ENCODE measurements around the gene BBLN.
"Not testable (repeated sequence)": the region's sequence is repeated elsewhere in the genome, so short reads cannot be mapped to it uniquely, and the experiment has no call there.

The BBLN gene

GRCh38 chr9:128174062-128174461 lies 14.0 kb downstream of the BBLN start:
- no peak for TF ChIP-seq CTCF (IDR thresholded peaks at IDR 0.05; ENCODE audit: extremely low read depth, insufficient read depth, missing control alignments)
- in situ Hi-C loops (cut with MboI; ENCODE audit: low pct_unique_long_range_greater_than_20kb, low sequenced_read_pairs, unreplicated experiment): no loop called here
- no peak for DNase-seq (ENCODE audit: low spot score)

GRCh38 chr9:128175102-128175563 lies 15.1 kb downstream of the BBLN start:
- in situ Hi-C loops (cut with MboI; ENCODE audit: low pct_unique_long_range_greater_than_20kb, low sequenced_read_pairs, unreplicated experiment): no loop called here
- no peak for DNase-seq (ENCODE audit: low spot score)
- no peak for TF ChIP-seq CTCF (IDR thresholded peaks at IDR 0.05; ENCODE audit: extremely low read depth, insufficient read depth, missing control alignments)

- in situ Hi-C loops (cut with MboI; ENCODE audit: low pct_unique_long_range_greater_than_20kb, low sequenced_read_pairs, unreplicated experiment): no loop called here
- TF ChIP-seq CTCF (IDR thresholded peaks at IDR 0.05; ENCODE audit: extremely low read depth, insufficient read depth, missing control alignments): no peak
- no peak for DNase-seq (ENCODE audit: low spot score)
Measured at GRCh38 chr9:128175726-128176125, 15.7 kb downstream of the BBLN start.

GRCh38 chr9:128178806-128179431 lies 18.9 kb downstream of the BBLN start:
- no peak for DNase-seq (ENCODE audit: low spot score)
- TF ChIP-seq CTCF (IDR thresholded peaks at IDR 0.05; ENCODE audit: extremely low read depth, insufficient read depth, missing control alignments): no peak
- in situ Hi-C loops (cut with MboI; ENCODE audit: low pct_unique_long_range_greater_than_20kb, low sequenced_read_pairs, unreplicated experiment): no loop called here

GRCh38 chr9:128180001-128180400 lies 19.9 kb downstream of the BBLN start:
- no peak for TF ChIP-seq CTCF (IDR thresholded peaks at IDR 0.05; ENCODE audit: extremely low read depth, insufficient read depth, missing control alignments)
- DNase-seq (ENCODE audit: low spot score): no peak
- in situ Hi-C loops (cut with MboI; ENCODE audit: low pct_unique_long_range_greater_than_20kb, low sequenced_read_pairs, unreplicated experiment): no loop called here

GRCh38 chr9:128180447-128180846 lies 20.4 kb downstream of the BBLN start:
- TF ChIP-seq CTCF (IDR thresholded peaks at IDR 0.05; ENCODE audit: extremely low read depth, insufficient read depth, missing control alignments): no peak
- in situ Hi-C loops (cut with MboI; ENCODE audit: low pct_unique_long_range_greater_than_20kb, low sequenced_read_pairs, unreplicated experiment): no loop called here
- DNase-seq (ENCODE audit: low spot score): no peak

- DNase-seq (ENCODE audit: low spot score); in situ Hi-C loops (cut with MboI; ENCODE audit: low pct_unique_long_range_greater_than_20kb, low sequenced_read_pairs, unreplicated experiment): not testable (repeated sequence)
Measured at GRCh38 chr9:128181480-128181879, 21.4 kb downstream of the BBLN start.

All from GM13977 (cell line).